ENCODE results near the gene TMTC4. TPM values are rescaled to one million over a fixed set of nuclear protein-coding genes. Genes with fewer than 3 reads are reported as not detected.
A peak's percentile ranks its signal among the peaks of the same experiment; 100 is the strongest.
"Not testable (repeated sequence)": the region's sequence is repeated elsewhere in the genome, so short reads cannot be mapped to it uniquely, and the experiment has no call there.

Gene TMTC4
- total RNA-seq, 1 experiment from 2014 or later = 15.1 TPM

- ATAC-seq = no peak
These were observed 94.5 kb downstream of the TMTC4 start for GRCh38 chr13:100580045-100580444.

GRCh38 chr13:100577239-100577638 lies 97.4 kb downstream of the TMTC4 start:
- H3K4me2 ChIP-seq (ENCODE audit: low read length); H3K27me3 ChIP-seq (ENCODE audit: low read length); H3K79me2 ChIP-seq (ENCODE audit: low read length); H2AFZ ChIP-seq (ENCODE audit: low read length); H3K9me2 ChIP-seq (replicated peaks; ENCODE audit: low read length); H3K4me3 ChIP-seq (ENCODE audit: low read length); H3F3A ChIP-seq (ENCODE audit: low read length, unreplicated experiment); H3K9me3 ChIP-seq (ENCODE audit: low read length); H3K9ac ChIP-seq (ENCODE audit: low read length); ATAC-seq; CTCF ChIA-PET; H3K36me3 ChIP-seq (ENCODE audit: low read depth, low read length); POLR2A ChIA-PET (ENCODE audit: unreplicated experiment); H3K4me1 ChIP-seq (ENCODE audit: insufficient read depth, low read length); DNase-seq; H4K20me1 ChIP-seq (ENCODE audit: low read length); H3K27ac ChIP-seq (ENCODE audit: low read length); BruUV-seq (replicated peaks): not testable (repeated sequence)
- intact Hi-C loops (cut with micrococcal nuclease) = loop anchor here (10.0 kb wide), 1 partner anchor 408 kb away; no protein-coding TSS in a partner anchor

More at GRCh38 chr13:100580045-100580444, 94.5 kb downstream of the TMTC4 start:
- no peak for DNase-seq
- Histone ChIP-seq H2AFZ (ENCODE audit: low read length) (no peak overlapping the region), H3K4me1 (ENCODE audit: insufficient read depth, low read length) (no peaks in the 10 kb centered on the region), H3K4me3 (ENCODE audit: low read length) (no peak overlapping the region), H3K36me3 (ENCODE audit: low read depth, low read length) (no peaks in the 10 kb centered on the region), H3K79me2 (ENCODE audit: low read length) (no peaks in the 10 kb centered on the region), H3K9ac (ENCODE audit: low read length) (no peak overlapping the region), H3K9me2 (replicated peaks; ENCODE audit: low read length) (no peaks in the 10 kb centered on the region), H3K27me3 (ENCODE audit: low read length) (no peaks in the 10 kb centered on the region), H3K9me3 (ENCODE audit: low read length) (no peaks in the 10 kb centered on the region), H4K20me1 (ENCODE audit: low read length) (no peaks in the 10 kb centered on the region), H3K27ac (ENCODE audit: low read length) (no peak overlapping the region), H3K4me2 (ENCODE audit: low read length) (no peak overlapping the region), H3F3A (ENCODE audit: low read length, unreplicated experiment) (no peaks in the 10 kb centered on the region)
- no TSS peak for BruUV-seq (replicated peaks)
- TF ChIP-seq EZH2phosphoT487 (IDR thresholded peaks at IDR 0.05; ENCODE audit: borderline replicate concordance, low read length) = no peak
- TF ChIP-seq, protein P1, sequence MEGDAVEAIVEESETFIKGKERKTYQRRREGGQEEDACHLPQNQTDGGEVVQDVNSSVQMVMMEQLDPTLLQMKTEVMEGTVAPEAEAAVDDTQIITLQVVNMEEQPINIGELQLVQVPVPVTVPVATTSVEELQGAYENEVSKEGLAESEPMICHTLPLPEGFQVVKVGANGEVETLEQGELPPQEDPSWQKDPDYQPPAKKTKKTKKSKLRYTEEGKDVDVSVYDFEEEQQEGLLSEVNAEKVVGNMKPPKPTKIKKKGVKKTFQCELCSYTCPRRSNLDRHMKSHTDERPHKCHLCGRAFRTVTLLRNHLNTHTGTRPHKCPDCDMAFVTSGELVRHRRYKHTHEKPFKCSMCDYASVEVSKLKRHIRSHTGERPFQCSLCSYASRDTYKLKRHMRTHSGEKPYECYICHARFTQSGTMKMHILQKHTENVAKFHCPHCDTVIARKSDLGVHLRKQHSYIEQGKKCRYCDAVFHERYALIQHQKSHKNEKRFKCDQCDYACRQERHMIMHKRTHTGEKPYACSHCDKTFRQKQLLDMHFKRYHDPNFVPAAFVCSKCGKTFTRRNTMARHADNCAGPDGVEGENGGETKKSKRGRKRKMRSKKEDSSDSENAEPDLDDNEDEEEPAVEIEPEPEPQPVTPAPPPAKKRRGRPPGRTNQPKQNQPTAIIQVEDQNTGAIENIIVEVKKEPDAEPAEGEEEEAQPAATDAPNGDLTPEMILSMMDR (conservative IDR thresholded peaks at IDR 0.05; ENCODE audit: low read depth, low read length) = no peak
- no peak for TF ChIP-seq EZH2 (IDR thresholded peaks at IDR 0.05; ENCODE audit: low read length, unreplicated experiment)
- ChIA-PET POLR2A (ENCODE audit: unreplicated experiment) (no interaction called here), CTCF (no interaction called here)
- intact Hi-C loops (cut with micrococcal nuclease) = no loop called here

- H3K4me3 ChIP-seq (ENCODE audit: low read length) = no peak overlapping the region
- H3K9me2 ChIP-seq (replicated peaks; ENCODE audit: low read length) = no peaks in the 10 kb centered on the region
- intact Hi-C loops (cut with micrococcal nuclease) = loop anchor here (5.0 to 10.0 kb wide), 2 partner anchors 412 to 554 kb away; no protein-coding TSS in a partner anchor
- H4K20me1 ChIP-seq (ENCODE audit: low read length) = no peaks in the 10 kb centered on the region
- ChIA-PET POLR2A (ENCODE audit: unreplicated experiment) (no interaction called here), CTCF (interaction anchor here (0.6 to 0.7 kb wide), 3 partner anchors 22 to 555 kb away, joined by 3 to 8 read pairs (median 3); no protein-coding TSS in a partner anchor)
- H3K79me2 ChIP-seq (ENCODE audit: low read length) = no peaks in the 10 kb centered on the region
- no peak for TF ChIP-seq EZH2phosphoT487 (IDR thresholded peaks at IDR 0.05; ENCODE audit: borderline replicate concordance, low read length)
- TF ChIP-seq, protein P1 (conservative IDR thresholded peaks at IDR 0.05; ENCODE audit: low read depth, low read length) = peak; percentile 80
- H3K4me2 ChIP-seq (ENCODE audit: low read length) = no peak overlapping the region
- no peak overlapping the region for H3K9ac ChIP-seq (ENCODE audit: low read length)
- no peaks in the 10 kb centered on the region for H3F3A ChIP-seq (ENCODE audit: low read length, unreplicated experiment)
- H3K27me3 ChIP-seq (ENCODE audit: low read length) = no peaks in the 10 kb centered on the region
- H3K27ac ChIP-seq (ENCODE audit: low read length) = no peak overlapping the region
- no TSS peak for BruUV-seq (replicated peaks)
- H3K4me1 ChIP-seq (ENCODE audit: insufficient read depth, low read length) = no peaks in the 10 kb centered on the region
- H3K9me3 ChIP-seq (ENCODE audit: low read length) = no peaks in the 10 kb centered on the region
- ATAC-seq = peak; percentile 92
- no peak overlapping the region for H2AFZ ChIP-seq (ENCODE audit: low read length)
- peak; percentile 76 for DNase-seq
- H3K36me3 ChIP-seq (ENCODE audit: low read depth, low read length) = no peaks in the 10 kb centered on the region
These were observed 101.5 kb downstream of the TMTC4 start for GRCh38 chr13:100573121-100573520.

All from PC-3 (cell line).